ENCODE results near the gene CDC42BPA. TPM values are rescaled to one million over a fixed set of nuclear protein-coding genes. Genes with fewer than 3 reads are reported as not detected.

CDC42BPA gene
- 8.2 to 11.4 TPM (median 10.3 TPM) in 5 replicates for total RNA-seq (2022; extraction: Qiagen RNA extraction)

GRCh38 chr1:227318016-227318852, at the start of gene CDC42BPA:
TSS of gene CDC42BPA (minus strand) at chr1:227318492. CDS start at chr1:227317182, 1,310 bp downstream.

GRCh38 chr1:226940029-226940805, 378.1 kb downstream of the CDC42BPA start, which contains the start of gene COQ8A:
TSS of gene COQ8A (plus strand) at chr1:226940294. CDS start at chr1:226961386, 21,092 bp downstream.

Other genes starting within 250 kb of the CDC42BPA start
- gene ZNF678, start 245.1 kb upstream of the CDC42BPA start, total RNA-seq (2022; extraction: Qiagen RNA extraction): 0.88 to 1.9 TPM (median 1.6 TPM) in 5 replicates

Data from A549 treated with CORT108297 at 1 μM for 4 hours (cell line).